KG1 (cell line): Measurements from ENCODE around the gene MAN1A2.

Experiments used
- DNase-seq: peaks from one replicate; lab custom pipeline; 2025; lab: John Stamatoyannopoulos, UW

MAN1A2 gene

DNA sequence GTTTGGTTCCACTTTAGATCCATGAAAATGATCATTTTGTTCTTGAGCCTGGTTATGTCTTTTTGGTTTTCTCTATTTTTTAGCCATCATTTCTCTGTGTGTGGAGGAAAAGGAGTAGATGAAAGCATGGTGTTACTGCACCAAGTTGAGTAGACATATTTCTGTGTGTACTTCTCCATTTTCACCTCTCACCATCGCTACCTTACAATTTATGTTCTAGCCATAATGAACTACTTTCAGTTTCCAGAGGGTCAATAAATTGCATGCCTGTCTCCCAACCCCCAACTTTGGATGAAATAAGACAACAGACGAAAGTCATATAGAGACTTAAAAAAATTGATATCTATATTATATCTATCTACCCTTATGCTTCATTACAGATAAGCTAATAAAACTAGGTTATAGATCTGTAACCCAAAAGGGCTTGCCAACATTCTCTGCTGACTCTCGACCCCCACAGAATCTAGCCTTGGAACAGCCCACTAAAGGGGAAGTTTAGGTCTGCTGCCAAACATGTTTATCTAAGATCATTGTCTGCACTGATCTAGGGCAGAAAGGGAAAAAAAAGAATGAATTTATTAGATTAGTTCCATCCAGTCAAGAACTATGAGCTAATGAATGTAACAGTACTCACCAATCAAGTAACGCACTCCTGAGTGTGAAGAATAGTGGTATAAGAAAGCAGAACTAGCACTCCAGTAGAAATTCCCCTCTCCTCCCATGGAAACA, 7.5 kb upstream of the MAN1A2 start:
- DNase-seq, result no peak

DNA sequence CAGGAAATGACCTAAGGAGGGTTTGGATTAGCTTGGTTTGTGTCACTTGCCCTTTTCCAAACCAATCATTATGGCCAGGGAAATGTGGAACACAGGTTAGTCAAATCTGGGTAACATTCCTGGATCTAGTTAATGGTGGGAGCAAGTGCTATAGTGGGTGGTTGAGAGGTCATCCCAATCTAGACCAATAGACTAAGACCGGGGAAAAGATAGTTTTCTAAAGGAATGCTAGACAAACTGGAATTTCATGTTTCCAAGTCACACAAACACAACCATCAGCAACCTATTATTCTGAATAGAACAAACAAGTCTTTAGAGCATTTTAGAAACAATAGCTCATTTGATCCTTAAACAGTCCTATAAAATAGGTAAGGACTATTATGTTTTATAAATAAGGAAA, 4.3 kb upstream of the MAN1A2 start:
- no peak for DNase-seq

DNA sequence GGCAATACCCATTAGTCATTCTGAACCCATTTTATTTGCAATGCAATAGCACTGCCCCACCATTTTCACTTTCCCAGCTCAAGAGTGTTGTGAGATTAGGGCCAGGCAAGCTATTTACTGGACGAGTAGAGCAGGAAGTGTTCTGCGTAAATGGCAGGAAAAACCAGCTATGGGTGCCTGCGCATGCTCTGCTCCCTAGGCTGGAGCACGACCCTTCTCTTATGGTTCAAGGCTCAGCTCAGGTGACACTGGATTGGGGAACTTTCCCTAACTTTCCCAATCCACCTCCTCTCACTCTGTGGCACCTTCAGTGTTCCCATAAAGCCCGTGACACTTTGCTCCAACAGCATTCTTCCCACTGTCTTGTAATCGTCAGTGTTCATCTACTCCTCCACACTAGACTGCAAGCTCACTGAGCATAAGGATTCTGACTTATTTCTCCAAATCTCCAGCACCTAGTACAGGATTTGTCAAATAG, 3.6 kb upstream of the MAN1A2 start:
- DNase-seq, result no peak

GRCh38 chr1:117364240-117364639, 3.0 kb upstream of the MAN1A2 start:
- DNase-seq, result no peak

DNA sequence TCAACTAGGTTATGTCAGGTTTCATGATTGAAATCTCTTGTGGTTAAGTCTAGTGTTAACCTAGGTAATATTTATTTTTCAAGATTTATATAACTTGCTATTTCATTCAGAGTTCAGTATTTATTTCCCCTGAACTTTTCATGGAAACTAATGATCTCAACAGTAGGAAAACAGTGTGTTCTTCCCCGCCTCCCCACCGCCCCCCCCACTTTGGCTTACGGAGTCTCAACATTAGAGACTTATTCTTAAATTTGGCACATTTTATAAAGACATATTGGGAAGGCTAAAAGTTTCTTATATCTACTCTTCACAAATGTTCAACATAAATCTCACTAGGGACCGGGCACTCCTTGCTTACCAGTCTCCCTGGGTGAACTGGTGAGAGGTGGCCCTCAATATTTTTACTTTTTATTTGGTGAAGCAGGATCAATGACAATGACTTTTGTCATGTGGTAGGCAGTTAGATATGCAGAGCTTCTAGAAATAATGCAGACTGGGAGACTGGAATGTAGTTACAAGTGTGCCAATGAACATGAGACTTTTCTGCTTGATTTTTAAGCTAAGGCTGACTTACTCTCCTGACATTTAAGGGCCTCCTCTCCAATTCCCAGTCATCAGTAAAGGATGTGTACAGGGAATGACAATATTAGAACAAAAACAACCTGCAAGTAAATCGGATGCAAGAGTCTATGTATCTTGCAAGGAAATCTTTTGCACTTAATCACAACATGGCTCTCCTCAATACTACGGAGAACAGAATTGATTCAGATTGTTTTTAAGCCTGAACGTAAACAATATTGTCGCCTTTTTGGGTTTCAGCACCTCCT, 1.7 kb upstream of the MAN1A2 start:
- DNase-seq, result no peak

GRCh38 chr1:117366177-117367045, 838 bp upstream of the MAN1A2 start:
- peak; percentile 56 for DNase-seq

DNA sequence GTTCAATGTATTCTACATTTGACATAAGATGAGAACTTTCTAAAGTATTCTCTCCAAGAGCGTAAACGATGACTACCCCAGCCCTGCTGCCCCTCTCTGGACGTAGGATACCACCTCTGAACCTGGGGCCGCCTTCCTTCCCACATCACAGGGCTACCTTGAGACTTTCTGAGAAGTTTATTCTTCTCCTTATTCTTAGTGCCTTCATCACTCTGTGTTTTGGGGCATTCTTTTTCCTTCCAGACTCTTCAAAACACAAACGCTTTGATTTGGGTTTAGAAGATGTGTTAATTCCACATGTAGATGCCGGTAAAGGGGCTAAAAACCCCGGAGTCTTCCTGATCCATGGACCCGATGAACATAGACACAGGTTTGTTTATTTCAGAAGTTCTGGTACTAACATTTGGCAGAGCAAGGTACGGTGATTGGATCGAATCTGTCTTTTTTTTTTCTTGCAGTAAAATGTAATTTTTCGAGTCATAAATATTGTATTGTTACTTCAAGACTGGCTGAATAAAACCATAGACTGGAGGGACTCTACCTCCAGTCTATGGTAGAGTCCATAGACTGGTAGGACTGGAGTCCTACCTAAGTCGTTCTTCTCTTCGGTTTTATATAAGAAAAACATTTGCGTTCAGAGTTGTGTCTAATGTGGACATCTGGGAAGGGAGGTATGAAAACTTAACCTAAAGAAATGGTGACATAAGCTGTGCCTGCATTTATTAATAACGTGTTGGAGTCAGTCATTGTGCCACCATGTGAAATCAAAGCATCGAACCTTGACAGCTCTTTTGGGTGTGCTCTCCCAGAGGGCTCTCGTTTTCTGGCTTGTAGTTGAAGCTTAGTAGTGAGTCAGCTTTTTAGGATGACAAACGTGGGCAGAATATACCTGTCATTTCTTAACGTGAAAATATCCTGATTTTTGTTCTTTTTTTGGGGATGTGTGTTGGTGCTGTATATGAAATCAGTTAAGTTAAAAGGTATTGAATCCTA, 1.2 kb downstream of the MAN1A2 start:
- no peak for DNase-seq

DNA sequence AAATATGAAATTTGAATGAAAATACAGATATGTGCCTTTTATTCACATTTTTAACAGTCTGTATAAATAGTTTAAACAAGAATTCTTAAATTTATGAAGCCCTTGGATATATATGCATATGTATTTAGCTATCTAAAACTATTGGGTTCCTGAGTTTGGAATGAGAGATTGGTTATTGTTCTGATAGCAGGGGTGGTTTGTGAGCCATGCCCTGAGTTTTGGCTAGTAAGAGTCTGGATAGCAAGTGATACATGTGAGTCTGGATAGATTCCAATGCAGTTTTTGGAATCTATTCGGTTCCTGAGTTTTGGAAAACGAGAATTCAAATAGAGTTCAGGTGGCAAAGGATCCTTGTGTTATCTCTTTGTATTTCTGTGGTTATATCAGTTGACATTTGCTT, 2.8 kb downstream of the MAN1A2 start:
- no peak for DNase-seq

DNA sequence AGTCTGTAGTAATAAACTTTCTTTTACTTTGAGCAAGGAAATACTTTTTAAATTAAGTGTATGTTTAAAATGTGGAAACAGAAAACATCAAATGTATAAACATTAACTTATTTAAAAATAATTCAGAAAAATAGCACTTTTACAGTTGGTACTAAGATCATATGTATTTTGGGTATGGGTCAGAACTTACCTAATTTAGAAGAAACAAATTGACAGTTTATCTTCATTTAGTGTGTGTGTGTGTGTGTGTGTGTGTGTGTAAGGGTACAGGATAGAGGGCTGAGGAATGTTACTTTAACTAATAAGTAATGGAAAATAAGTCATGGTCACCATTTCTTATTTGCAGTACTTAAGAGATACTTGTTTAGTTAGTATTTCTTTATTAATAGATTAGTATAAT, 3.3 kb downstream of the MAN1A2 start:
- no peak for DNase-seq

- DNase-seq, result no peak
These were observed 4.3 kb downstream of the MAN1A2 start for GRCh38 chr1:117371441-117372151.

- no peak for DNase-seq
These were observed 5.7 kb downstream of the MAN1A2 start for GRCh38 chr1:117372863-117373412.

DNA sequence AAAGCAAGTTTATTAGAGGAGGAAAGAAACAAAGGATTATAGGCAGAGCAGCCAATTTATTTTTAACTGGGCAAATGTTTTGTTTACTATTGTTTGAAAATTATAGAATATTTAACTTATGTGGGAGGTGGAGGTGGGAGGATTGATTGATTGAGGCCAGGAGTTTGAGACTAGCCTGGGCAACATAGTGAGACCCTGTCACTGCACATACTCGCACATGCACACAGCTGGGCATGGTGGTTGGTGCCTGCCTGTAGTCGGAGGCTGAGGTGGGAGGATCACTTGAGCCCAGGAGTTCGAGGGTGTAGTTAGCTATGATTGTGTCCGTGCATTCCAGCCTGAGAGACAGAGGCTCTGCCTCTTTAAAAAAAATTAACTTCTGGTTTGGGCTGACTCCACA, 6.7 kb downstream of the MAN1A2 start:
- DNase-seq, result no peak

DNA sequence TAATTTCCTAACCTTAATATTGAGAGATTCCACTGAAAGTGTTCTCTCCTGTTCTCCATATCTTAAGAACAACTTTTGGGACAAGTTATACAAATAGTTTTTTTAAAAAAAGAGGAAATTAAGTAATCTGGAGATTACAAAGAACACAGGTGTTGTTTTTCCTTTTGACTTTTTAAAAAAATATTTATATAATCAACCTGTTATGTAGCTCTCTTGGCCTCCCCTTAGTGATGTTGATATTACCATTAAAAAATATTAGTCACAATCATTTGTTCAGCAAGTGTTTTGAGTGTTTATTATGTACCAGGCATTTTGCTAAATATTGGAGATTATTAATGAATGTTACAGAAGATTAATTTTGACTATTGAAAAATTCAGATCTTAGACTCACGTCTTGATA, 8.1 kb downstream of the MAN1A2 start:
- DNase-seq, result no peak

DNA sequence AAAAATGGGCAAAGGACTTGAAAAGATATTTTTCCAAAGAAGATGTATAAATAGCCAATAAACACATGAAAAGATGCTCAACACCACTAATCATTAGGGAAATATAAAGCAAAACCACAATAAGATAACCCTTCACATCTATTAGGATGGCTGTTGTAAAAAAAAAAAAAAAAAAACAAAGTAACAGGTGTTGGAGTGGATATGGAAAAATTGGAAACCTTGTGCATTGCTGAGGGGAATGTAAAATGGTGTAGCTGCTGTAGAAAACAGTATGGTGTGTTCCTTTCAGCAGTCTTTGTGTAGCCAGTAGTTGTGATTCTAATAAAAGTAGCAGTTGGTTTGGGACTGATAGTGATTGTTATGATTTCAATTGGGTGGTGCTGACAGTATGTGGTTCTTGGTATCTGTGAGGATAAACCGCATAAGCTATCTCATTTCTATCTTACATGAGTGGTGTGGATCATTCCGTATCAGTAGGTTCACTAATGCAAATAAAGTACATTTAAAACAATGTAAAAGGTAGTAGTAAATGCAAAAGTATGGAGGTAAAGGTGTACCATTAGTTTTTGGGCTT, 19.9 kb downstream of the MAN1A2 start:
- no peak for DNase-seq

- DNase-seq, result no peak
These were observed 21.1 kb downstream of the MAN1A2 start for GRCh38 chr1:117388328-117388727.

DNA sequence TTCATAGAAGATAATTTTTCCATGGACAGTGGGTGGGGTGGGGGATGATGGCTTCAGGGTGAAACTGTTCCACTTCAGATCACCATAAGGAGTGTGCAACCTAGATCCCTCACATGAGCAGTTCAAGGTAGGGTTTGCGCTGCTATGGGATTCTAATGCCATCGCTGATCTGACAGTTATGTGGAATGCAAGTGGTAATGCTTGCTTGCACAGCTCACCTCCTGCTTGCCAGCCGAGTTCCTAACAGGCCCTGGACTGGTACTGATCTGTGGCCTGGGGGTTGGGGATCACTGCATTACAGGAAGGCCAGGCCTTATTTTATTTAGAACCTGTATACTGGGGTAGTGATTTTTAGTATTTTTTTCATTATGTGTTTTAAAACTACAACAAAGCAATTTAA, 22.0 kb downstream of the MAN1A2 start:
- DNase-seq, result no peak

- DNase-seq, result no peak
These were observed 22.5 kb downstream of the MAN1A2 start for GRCh38 chr1:117389779-117390178.

DNA sequence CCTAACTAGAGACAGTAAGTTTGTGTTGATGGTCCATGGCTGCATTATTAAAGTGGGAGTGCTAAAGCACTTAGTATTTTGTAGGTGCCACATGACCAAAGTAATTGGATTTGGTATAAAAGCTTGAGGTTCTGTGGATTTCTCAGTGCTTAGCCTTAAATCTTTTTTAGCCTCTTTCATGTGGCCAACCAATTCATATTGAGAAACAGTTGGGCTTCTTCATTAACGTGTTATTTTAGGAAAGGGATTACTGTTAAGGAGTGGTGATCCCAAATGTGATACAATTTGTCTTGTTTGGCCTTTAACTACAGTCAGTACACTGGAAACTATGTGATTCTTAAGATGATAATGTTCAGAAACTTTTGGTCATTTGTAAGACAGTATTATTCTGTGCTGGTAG, 25.5 kb downstream of the MAN1A2 start:
- no peak for DNase-seq

DNA sequence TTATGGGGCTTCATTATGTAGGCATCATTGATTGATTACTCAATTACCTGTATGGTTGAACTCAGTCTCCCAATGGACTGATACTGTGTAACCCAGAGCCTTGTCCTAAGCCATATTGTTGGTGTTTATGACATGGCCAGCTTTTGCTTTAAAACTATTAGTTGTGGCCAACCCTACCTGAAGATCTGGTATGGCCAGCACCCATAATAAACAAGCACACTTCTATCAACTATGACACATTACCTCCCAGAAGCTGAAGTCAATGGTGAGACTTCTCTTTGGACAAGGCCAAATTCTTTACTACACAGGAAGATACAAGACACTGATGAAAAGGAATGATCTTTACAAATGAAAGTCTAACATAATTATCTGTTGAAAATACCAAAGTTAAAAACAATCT, 28.8 kb downstream of the MAN1A2 start:
- DNase-seq, result no peak

GRCh38 chr1:117396636-117397035, 29.4 kb downstream of the MAN1A2 start:
- no peak for DNase-seq
